Ovary (tissue), 9 donors: ENCODE results near the gene UMAD1. TPM values are rescaled to one million over a fixed set of nuclear protein-coding genes. Genes with fewer than 3 reads are reported as not detected.

ENCODE experiments used
- DNase-seq, 5 donors: peaks; one replicate each; pipeline ENCODE4 v3.0.0-alpha.2; 2019 to 2020
- H3K27ac ChIP-seq, 2 donors: fragments of 200-600 bp; one replicate each; pipeline versions ENCODE4 v1.5.1 to v1.8.0; 2019 to 2022
- H3K27me3 ChIP-seq: fragments of 200-600 bp; one replicate; pipeline ENCODE4 v1.8.0; 2022
- H3K36me3 ChIP-seq: fragments of 200-600 bp; sonication (generic); one replicate; pipeline ENCODE4 v1.5.1; 2019
- H3K4me1 ChIP-seq: one replicate; pipeline ENCODE4 v1.8.1; 2013; ENCODE audit warnings: mild to moderate bottlenecking, moderate library complexity; ENCODE audit not compliant: insufficient read depth
- H3K4me3 ChIP-seq: fragments of 200-600 bp; sonication (generic); one replicate; pipeline ENCODE4 v1.5.1; 2017
- H3K9me3 ChIP-seq, 2 donors: fragments of 200-600 bp in 1 of 2; sonication (generic) in 1 of 2; one replicate each; pipeline versions ENCODE4 v1.5.1 to v1.8.1; 2013 to 2019; ENCODE audit warnings: mild to moderate bottlenecking in 1 of 2, moderate library complexity in 1 of 2
- EP300 ChIP-seq: sonication (generic); formaldehyde crosslinking; IDR thresholded peaks from one replicate; pipeline ENCODE4 v1.6.1; 2017; ENCODE audit warnings: antibody characterized with exemption
- POLR2A ChIP-seq: fragments of 450-650 bp; IDR thresholded peaks from one replicate; pipeline ENCODE4 v1.6.1; 2017; ENCODE audit warnings: antibody characterized with exemption, mild to moderate bottlenecking, moderate library complexity
- WGBS, 3 donors: extraction: QIAGEN DNeasy Blood & Tissue Kit in 1 of 3; methylation state at CpG; one replicate each; pipeline versions ENCODE4 v1.1.5 to v1.1.7; 2013 to 2017; 5-methylcytosine and 5-hydroxymethylcytosine counted together
- intact Hi-C, 4 donors: fragments of 100-400 bp; cut with DNase I; formaldehyde crosslinking; loops; one replicate each; pipeline versions ENCODE4 v1.11.0 to v1.15.1; 2022 to 2023
- polyA plus RNA-seq, 2 donors: library from polyadenylated mRNA; stranded (reverse); fragments of 200-250 nt in 1 of 2; fragments of 350-450 nt in 1 of 2; fragmentation: Illumina TruSeq in 1 of 2; extraction: RNeasy Lipid Tissue Mini Kit (QIAGEN cat#74804) in 1 of 2; gene quantifications; one replicate each; pipeline ENCODE4 v1.2.3, GENCODE V29; 2013 to 2014
- total RNA-seq, 7 donors: library from RNA; depleted of rRNA in 2 of 7; stranded (reverse); fragments of >200 nt in 2 of 7; fragmentation: NEBNext Ultra II Directional in 3 of 7; extraction: Animal tissue kit (Norgen Biotek cat#: 25700) in 3 of 7; gene quantifications; one replicate each; pipeline versions ENCODE4 v1.1.0 to v1.2.4, GENCODE V29; 2016 to 2023
- TF ChIP-seq, protein P1 (sequence below), 3 donors: fragments of 450-650 bp in 2 of 3; fragments of 200-600 bp in 1 of 3; IDR thresholded peaks; one replicate each; pipeline versions ENCODE4 v1.5.1 to v1.8.0; 2016 to 2022; ENCODE audit warnings: antibody characterized with exemption in 3 of 3, mild to moderate bottlenecking in 1 of 3
- donor health status: DM: no; HTN: no; CAD: no; lungs with moderate emphysema.
- donor health status: DM: no; HTN: no; CAD: no.
- donor health status: Bipolar disorder and iron deficiency.
- donor health status: DM: yes; HTN: yes; CAD: no.
- donor health status: DM: no; HTN: no; CAD: no.
- donor health status: DM: yes; HTN: yes; CAD: no.

The UMAD1 gene
- total and polyA plus RNA-seq, 9 donors: 10.4 to 19.1 (median 16.2) TPM

DNA sequence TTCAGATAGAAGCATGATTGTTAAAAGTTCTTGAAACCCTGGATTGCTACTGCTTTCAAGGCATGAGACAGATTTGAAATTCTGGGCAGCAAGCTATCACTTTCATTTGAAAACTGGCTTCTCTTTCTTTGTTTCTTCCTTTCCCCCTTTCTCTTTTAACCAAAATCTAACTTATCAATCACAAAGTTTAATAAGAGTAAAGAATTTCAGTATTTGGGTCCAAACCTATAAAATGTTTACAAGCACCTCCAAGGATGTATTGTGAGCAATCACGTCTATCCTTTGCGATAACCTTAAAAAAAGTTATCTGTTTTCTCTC lies 99.4 kb downstream of the UMAD1 start:
- no peaks in the 10 kb centered on the region for H3K4me1 ChIP-seq
- H3K36me3 ChIP-seq: no peaks in the 10 kb centered on the region
- 90 to 96% (median 95%) methylated on average over 2 of the region's 2 CpGs for WGBS, 3 donors
- no peak overlapping the region for H3K27ac ChIP-seq
- TF ChIP-seq POLR2A: no peak
- no peak for TF ChIP-seq EP300
- TF ChIP-seq, protein P1, sequence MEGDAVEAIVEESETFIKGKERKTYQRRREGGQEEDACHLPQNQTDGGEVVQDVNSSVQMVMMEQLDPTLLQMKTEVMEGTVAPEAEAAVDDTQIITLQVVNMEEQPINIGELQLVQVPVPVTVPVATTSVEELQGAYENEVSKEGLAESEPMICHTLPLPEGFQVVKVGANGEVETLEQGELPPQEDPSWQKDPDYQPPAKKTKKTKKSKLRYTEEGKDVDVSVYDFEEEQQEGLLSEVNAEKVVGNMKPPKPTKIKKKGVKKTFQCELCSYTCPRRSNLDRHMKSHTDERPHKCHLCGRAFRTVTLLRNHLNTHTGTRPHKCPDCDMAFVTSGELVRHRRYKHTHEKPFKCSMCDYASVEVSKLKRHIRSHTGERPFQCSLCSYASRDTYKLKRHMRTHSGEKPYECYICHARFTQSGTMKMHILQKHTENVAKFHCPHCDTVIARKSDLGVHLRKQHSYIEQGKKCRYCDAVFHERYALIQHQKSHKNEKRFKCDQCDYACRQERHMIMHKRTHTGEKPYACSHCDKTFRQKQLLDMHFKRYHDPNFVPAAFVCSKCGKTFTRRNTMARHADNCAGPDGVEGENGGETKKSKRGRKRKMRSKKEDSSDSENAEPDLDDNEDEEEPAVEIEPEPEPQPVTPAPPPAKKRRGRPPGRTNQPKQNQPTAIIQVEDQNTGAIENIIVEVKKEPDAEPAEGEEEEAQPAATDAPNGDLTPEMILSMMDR (IDR thresholded peaks at IDR 0.05): no peak
- H3K27me3 ChIP-seq: no peaks in the 10 kb centered on the region
- H3K4me3 ChIP-seq: no peak overlapping the region
- intact Hi-C loops: no loop called here
- no peaks in the 10 kb centered on the region for H3K9me3 ChIP-seq
- DNase-seq: no peak

- Histone ChIP-seq H3K27me3 (no peaks in the 10 kb centered on the region), H3K4me1 (no peaks in the 10 kb centered on the region), H3K9me3 (no peaks in the 10 kb centered on the region), H3K36me3 (no peaks in the 10 kb centered on the region), H3K27ac (no peak overlapping the region), H3K4me3 (no peak overlapping the region)
- intact Hi-C loops: no loop called here
- TF ChIP-seq, protein P1 (IDR thresholded peaks at IDR 0.05): no peak
- no peak for TF ChIP-seq EP300
- no peak for TF ChIP-seq POLR2A
- no peak for DNase-seq
- 94 to 97% (median 96%) methylated on average over 12 of the region's 12 CpGs for WGBS, 3 donors
Observed at GRCh38 chr7:7742223-7742622, 101.7 kb downstream of the UMAD1 start.

GRCh38 chr7:7745258-7745657 lies 104.7 kb downstream of the UMAD1 start:
- H3K4me1 ChIP-seq: no peaks in the 10 kb centered on the region
- intact Hi-C loops: no loop called here
- TF ChIP-seq, protein P1 (IDR thresholded peaks at IDR 0.05): no peak
- TF ChIP-seq POLR2A (no peak), EP300 (no peak)
- no peak overlapping the region for H3K27ac ChIP-seq
- H3K4me3 ChIP-seq: no peak overlapping the region
- no peaks in the 10 kb centered on the region for H3K36me3 ChIP-seq
- no peaks in the 10 kb centered on the region for H3K9me3 ChIP-seq
- H3K27me3 ChIP-seq: no peaks in the 10 kb centered on the region
- no peak for DNase-seq
- 66 to 79% (median 71%) methylated on average over 4 of the region's 4 CpGs for WGBS, 3 donors

- H3K4me1 ChIP-seq: no peaks in the 10 kb centered on the region
- intact Hi-C loops: no loop called here
- H3K27me3 ChIP-seq: no peaks in the 10 kb centered on the region
- H3K4me3 ChIP-seq: no peak overlapping the region
- TF ChIP-seq POLR2A (no peak), EP300 (no peak)
- TF ChIP-seq, protein P1 (IDR thresholded peaks at IDR 0.05): no peak
- no peaks in the 10 kb centered on the region for H3K36me3 ChIP-seq
- 82 to 95% (median 92%) methylated on average over 4 of the region's 4 CpGs for WGBS, 3 donors
- no peaks in the 10 kb centered on the region for H3K9me3 ChIP-seq
- no peak for DNase-seq
- no peak overlapping the region for H3K27ac ChIP-seq
Observed at GRCh38 chr7:7745966-7746365, 105.4 kb downstream of the UMAD1 start.

DNA sequence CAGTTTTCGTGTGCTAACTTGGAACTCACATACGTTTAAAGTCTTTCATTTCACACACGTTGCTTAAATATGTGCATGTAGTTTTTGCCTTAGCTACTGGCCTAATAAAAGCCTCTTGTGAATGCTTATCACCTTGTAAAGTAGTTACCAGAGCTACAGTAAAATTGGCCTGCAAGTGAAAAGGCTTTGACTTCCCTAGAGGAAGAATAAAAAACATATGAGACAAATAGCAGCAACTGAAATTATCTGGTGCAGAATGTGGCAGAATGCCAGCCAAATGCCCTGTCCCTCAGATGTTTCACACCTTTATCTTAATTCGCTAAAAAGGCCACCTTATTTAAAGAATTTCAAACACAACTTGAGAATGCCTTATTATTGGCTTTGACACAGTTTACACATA lies 105.9 kb downstream of the UMAD1 start:
- intact Hi-C loops: no loop called here
- DNase-seq: no peak
- Histone ChIP-seq H3K9me3 (no peaks in the 10 kb centered on the region), H3K4me1 (no peaks in the 10 kb centered on the region), H3K27me3 (no peaks in the 10 kb centered on the region), H3K27ac (no peak overlapping the region), H3K36me3 (no peaks in the 10 kb centered on the region), H3K4me3 (no peak overlapping the region)
- 44 to 67% (median 55%) methylated on average over 4 of the region's 4 CpGs for WGBS, 3 donors
- TF ChIP-seq, protein P1 (IDR thresholded peaks at IDR 0.05): no peak
- TF ChIP-seq POLR2A: no peak
- no peak for TF ChIP-seq EP300
